Memory B cell (primary cell): ENCODE measurements around the gene C3orf38.
"Not testable (repeated sequence)": the region's sequence is repeated elsewhere in the genome, so short reads cannot be mapped to it uniquely, and the experiment has no call there.

Experiments used
- ATAC-seq: fragments of 150-1000 bp; cut with Tn5 transposase; 2 replicates; pipeline ENCODE4 v1.10.0; 2021; ENCODE audit warnings: low read depth, mild to moderate bottlenecking, moderate library complexity
- DNase-seq, 2 donors: peaks; one replicate each; pipeline ENCODE4 v3.0.0; 2022; ENCODE audit warnings: low spot score in 2 of 2
- H3K27ac Mint-ChIP-seq: one replicate; pipeline ENCODE4 v1.8.0; 2022; ENCODE audit warnings: mild to moderate bottlenecking, moderate library complexity, mixed read lengths
- H3K27me3 Mint-ChIP-seq: one replicate; pipeline ENCODE4 v1.8.0; 2022; ENCODE audit warnings: mixed read lengths
- H3K36me3 Mint-ChIP-seq: one replicate; pipeline ENCODE4 v1.8.0; 2022; ENCODE audit warnings: mild to moderate bottlenecking, mixed read lengths
- H3K4me1 Mint-ChIP-seq: one replicate; pipeline ENCODE4 v1.8.0; 2022; ENCODE audit warnings: mixed read lengths
- H3K4me3 Mint-ChIP-seq: one replicate; pipeline ENCODE4 v1.8.0; 2022; ENCODE audit warnings: mild to moderate bottlenecking, moderate library complexity, mixed read lengths
- H3K9me3 Mint-ChIP-seq: one replicate; pipeline ENCODE4 v1.8.0; 2022; ENCODE audit warnings: mixed read lengths

The C3orf38 gene

DNA sequence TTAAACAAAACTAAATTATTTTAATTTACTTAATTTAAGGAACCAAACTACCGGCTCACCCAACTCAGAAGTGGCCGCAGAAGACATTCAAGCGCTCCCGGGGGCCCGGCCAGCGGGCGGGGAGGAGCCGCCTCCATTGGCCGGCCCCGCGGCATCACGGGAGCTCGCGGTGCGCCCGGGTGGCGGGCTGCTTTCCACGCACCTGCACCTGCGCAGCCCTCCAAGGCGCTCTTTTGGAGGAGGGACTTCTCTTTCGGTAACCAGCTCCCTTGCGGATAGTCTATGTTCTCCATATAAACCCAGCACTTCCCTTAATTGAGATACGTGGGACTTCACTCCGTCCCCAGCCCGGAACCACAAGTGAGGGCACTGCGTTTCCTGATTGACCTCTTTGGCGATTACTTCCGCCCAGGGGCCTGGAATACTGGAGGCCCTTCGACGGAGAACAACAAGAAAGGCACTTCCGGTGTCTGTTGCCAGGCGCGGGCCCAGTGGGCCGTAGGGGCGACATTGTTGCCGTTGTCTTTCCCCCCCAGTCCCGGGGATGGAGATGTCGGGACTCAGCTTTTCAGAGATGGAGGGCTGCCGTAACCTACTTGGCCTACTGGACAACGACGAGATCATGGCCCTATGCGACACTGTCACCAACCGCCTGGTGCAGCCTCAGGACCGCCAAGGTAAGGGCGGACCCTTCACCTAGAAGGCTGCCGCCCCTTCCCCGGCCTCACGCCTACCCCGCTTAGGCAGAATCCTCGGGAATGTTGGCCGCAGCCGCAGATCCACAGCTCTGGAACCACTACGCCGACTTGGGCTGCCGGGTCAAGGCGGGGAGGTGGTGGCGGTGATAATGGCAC lies at the start of gene C3orf38:
Gene C3orf38 (plus strand): TSS at position 451 of the 854 bp plus-strand sequence. CDS start 94 bp downstream, at position 545.
- Mint-ChIP-seq H3K4me3 (peak within 1 kb of the TSS; percentile 98), H3K4me1 (peaks cover 13% of the 10 kb centered on the region), H3K9me3 (no peaks in the 10 kb centered on the region)

DNA sequence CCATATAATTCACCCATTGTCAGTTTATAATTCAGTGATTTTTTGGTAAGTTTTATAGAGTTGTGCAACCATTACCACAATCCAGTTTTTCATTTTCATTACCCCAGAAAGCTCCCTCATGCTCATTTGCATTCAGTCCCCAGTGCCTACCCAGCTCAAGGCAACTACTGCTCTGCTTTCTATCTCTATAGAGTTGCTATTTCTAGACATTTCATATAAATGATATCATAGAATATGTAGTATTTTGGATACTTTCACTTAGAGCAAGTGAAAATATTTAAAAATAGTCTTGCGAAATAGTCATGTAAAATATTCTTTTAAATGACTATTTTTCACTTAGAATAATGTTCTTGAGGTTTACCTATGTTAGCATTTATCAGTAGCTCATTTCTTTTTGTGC lies 48.6 kb upstream of the C3orf38 start:
- Mint-ChIP-seq H3K36me3 (peaks cover 24% of the 10 kb centered on the region), H3K27ac (no peak overlapping the region), H3K27me3 (no peaks in the 10 kb centered on the region), H3K4me3 (no peak overlapping the region), H3K9me3 (peaks cover 3% of the 10 kb centered on the region), H3K4me1 (peaks cover 6% of the 10 kb centered on the region)
- ATAC-seq (no peak), DNase-seq (no peak)

More for the DNA sequence above, at the start of gene C3orf38:
- DNase-seq (peak; percentile 74 to 75), ATAC-seq (peak; percentile 87)
- H3K36me3 Mint-ChIP-seq = peaks cover 3% of the 10 kb centered on the region
- H3K27ac Mint-ChIP-seq = peak within 1 kb of the TSS; percentile 97
- no peaks in the 10 kb centered on the region for H3K27me3 Mint-ChIP-seq

DNA sequence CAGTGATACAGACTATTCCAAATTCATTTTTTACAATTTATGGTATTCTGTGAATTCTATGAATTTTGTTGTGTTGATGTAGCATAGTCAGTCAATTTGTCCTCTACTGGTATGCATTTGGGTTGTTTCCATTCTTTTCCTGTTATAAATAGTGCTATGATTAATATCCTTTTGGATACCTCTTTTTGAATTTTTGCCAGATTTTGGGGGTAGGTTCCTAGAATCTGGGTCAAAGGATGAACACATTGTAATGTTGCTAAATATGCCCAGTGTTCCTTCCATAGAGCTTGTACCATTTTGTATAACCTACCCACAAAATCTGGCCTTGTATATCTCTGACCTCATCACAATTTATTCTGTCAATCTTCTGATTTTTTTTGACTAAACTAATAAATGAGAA lies 44.4 kb upstream of the C3orf38 start:
- ATAC-seq = no peak
- no peak for DNase-seq
- Mint-ChIP-seq H3K27me3 (no peaks in the 10 kb centered on the region), H3K4me3 (no peak overlapping the region), H3K9me3 (no peaks in the 10 kb centered on the region), H3K36me3 (peaks cover 16% of the 10 kb centered on the region), H3K4me1 (peaks cover 7% of the 10 kb centered on the region), H3K27ac (peak overlapping the region; percentile 38)

DNA sequence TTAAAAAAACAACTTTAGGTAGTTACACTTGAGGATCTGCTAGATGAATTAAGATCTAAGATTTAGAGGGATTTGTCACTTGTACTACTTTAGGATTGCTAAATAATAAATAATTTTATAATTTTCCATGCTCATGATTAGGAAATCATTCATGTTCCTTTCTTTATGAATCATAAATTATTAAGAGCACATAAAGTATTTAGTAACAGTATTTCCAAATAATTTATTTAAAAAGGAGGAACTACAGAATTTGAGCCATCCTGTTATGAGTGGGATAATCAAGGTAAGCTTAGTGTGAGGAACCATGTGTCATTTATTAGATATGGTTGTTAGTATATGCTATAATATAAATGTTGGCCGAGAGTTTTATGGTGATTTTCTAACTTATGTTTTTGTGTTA lies 37.5 kb upstream of the C3orf38 start:
- peaks cover 7% of the 10 kb centered on the region for H3K4me1 Mint-ChIP-seq
- ATAC-seq (no peak), DNase-seq (no peak)
- H3K36me3 Mint-ChIP-seq = peaks cover 13% of the 10 kb centered on the region
- H3K9me3 Mint-ChIP-seq = no peaks in the 10 kb centered on the region
- H3K4me3 Mint-ChIP-seq = no peak overlapping the region
- H3K27ac Mint-ChIP-seq = no peak overlapping the region
- H3K27me3 Mint-ChIP-seq = no peaks in the 10 kb centered on the region

DNA sequence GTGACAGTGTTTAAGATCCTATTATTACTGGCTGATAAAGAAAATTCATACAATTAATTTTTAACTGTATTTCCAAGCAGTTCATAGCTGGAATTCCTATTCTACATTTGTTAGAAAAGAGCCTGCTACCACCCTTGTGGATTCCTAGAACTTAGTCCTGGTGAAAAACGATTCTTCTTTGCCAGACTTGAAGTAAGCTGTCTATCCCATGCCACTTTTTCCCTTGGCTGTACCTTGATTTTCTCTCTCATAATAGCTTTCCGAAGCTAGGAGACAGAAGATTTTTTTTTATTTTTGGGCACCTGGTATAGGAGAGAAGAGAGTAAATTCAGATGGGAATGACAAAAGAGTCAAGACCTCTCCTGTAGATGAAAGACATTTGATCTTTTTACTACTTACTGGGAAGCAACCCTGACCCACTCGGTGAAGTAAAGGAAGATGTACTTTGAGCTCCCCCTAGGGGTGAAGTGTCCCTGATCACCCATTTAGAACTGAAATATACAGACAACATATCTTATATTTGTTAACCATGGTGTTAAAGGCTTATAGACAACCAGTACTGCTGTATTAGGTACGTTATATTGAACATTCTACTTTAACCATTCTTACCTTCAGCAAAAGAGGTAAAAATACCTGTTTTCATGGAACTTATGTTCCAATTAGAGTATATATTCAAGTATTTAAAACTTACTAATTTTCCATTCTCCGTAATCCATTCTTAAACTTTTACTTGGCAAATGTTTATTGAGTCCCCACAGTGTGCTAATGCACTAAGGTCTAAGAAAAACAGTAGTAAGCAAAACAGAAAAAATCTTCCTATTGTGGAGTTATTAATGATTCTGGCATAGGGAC lies 36.2 kb upstream of the C3orf38 start:
- ATAC-seq (peak; percentile 89), DNase-seq (peak; percentile 38 to 53)
- Mint-ChIP-seq H3K27ac (no peak overlapping the region), H3K4me1 (peaks cover 7% of the 10 kb centered on the region), H3K27me3 (no peaks in the 10 kb centered on the region), H3K4me3 (no peak overlapping the region), H3K9me3 (no peaks in the 10 kb centered on the region), H3K36me3 (peaks cover 18% of the 10 kb centered on the region)

DNA sequence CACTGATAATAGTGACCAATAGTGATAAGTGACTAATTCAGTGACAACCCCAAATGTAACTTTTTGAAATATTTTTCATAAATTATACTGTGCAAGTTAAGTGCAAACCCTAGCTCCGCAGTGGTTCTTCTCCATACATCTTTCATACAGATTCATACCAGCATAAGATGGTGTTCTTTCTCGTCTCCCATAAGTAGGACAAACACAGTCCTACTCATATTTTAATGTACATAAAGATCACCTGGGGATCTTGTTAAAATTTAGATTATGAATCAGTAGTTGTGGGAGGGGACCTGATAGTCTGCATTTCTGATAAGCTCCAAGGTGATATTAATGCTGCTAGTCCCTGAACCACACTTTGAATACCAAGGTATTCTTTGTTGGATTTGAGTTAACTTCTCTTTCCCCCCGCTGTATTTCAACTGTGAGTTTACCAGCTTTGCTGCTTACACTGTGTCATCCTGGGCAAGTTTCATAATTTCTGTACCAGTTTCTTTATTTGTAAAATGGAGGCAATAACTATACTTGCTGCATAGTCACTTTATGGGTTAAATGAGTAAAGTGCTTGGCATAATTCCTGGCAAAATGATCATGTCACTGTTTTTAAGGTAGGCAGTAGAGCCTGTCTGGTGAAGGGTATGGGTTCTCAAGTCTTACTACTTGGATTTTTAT lies 34.7 kb upstream of the C3orf38 start:
- H3K4me3 Mint-ChIP-seq = no peak overlapping the region
- peaks cover 4% of the 10 kb centered on the region for H3K4me1 Mint-ChIP-seq
- DNase-seq (no peak), ATAC-seq (no peak)
- peaks cover 15% of the 10 kb centered on the region for H3K36me3 Mint-ChIP-seq
- H3K27me3 Mint-ChIP-seq = no peaks in the 10 kb centered on the region
- H3K27ac Mint-ChIP-seq = no peak overlapping the region
- no peaks in the 10 kb centered on the region for H3K9me3 Mint-ChIP-seq

DNA sequence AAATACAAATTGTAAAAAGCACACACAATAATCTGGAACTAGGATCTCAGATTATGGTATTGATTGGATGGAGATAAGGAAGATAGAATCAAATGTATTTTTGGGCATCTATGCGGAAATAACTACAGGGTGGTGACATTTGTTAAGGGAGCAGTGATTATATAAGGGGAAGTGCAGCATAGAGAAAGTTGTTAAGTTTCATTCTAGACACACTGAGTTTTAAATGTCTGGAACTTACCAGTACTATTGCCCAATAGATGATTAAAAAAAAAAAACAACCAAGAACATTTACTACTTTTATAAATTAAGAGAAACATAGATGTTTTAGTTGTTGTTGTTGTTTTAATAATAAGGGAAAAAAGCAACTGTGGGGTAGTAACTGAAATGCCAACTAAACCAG lies 32.1 kb upstream of the C3orf38 start:
- Mint-ChIP-seq H3K27me3 (no peaks in the 10 kb centered on the region), H3K36me3 (peaks cover 23% of the 10 kb centered on the region), H3K9me3 (no peaks in the 10 kb centered on the region), H3K27ac (peak overlapping the region; percentile 33), H3K4me3 (no peak overlapping the region), H3K4me1 (peaks cover 7% of the 10 kb centered on the region)
- no peak for ATAC-seq
- DNase-seq = no peak

DNA sequence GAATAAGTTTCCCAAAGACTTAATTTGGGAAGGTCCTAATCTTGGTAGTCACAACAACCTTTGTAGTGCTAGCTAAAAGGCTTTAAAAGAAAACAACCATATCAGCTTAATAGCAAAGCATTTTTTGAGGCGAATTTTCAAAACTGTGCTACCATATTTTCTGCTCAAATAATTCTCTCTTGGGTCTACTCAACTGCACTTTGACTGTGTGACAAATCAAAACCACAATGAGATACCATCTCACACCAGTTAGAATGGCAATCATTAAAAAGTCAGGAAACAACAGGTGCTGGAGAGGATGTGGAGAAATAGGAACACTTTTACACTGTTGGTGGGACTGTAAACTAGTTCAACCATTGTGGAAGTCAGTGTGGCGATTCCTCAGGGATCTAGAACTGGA lies 31.2 kb upstream of the C3orf38 start:
- not testable (repeated sequence) for H3K27me3 Mint-ChIP-seq, H3K27ac Mint-ChIP-seq, H3K4me1 Mint-ChIP-seq, H3K4me3 Mint-ChIP-seq, ATAC-seq, DNase-seq, H3K9me3 Mint-ChIP-seq
- peaks cover 23% of the 10 kb centered on the region for H3K36me3 Mint-ChIP-seq

DNA sequence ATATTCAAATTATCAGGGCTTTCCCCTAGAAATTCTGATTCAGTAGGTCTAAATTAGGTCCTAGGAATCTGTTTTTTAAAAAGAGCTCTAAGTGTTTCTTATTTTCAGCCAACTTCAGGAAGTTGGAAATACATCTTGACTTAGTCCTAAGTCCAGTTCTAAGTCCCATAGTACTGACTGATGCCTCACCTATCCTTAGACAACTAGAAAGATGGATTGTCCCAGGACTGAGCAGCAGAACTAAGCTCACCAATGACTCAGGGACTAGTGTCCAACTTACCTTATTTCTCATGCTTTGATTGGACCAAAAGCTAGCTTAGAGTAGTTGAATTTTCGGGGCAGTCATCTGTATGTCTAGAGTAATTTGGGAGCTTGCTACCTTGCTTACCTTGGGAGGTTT lies 26.2 kb upstream of the C3orf38 start:
- Mint-ChIP-seq H3K27ac (no peak overlapping the region), H3K9me3 (no peaks in the 10 kb centered on the region), H3K27me3 (no peaks in the 10 kb centered on the region), H3K36me3 (peaks cover 11% of the 10 kb centered on the region), H3K4me3 (no peak overlapping the region), H3K4me1 (peaks cover 6% of the 10 kb centered on the region)
- ATAC-seq = no peak
- no peak for DNase-seq

DNA sequence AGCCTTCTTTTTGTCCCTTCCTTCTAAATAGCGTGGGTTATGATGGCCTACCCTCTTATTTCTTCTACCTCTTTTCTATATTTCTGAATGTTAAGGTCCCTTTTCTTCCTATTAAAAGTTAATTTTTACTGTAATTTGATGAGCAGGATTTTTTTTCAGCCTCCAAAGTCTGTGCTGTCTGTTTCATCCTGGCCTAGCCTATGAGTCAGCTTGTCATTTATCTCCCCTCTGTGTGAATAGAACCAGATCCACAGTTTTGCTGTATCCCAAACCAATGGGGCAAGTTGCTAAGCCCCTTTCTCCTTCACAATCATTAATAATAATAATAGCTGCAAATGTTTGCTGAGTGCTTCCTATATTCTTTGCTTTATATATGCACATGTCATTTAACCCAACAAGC lies 18.1 kb upstream of the C3orf38 start:
- H3K36me3 Mint-ChIP-seq = peaks cover 22% of the 10 kb centered on the region
- DNase-seq (no peak), ATAC-seq (no peak)
- no peak overlapping the region for H3K4me3 Mint-ChIP-seq
- H3K27me3 Mint-ChIP-seq = no peaks in the 10 kb centered on the region
- no peaks in the 10 kb centered on the region for H3K9me3 Mint-ChIP-seq
- H3K27ac Mint-ChIP-seq = peak overlapping the region; percentile 53
- peaks cover 3% of the 10 kb centered on the region for H3K4me1 Mint-ChIP-seq

DNA sequence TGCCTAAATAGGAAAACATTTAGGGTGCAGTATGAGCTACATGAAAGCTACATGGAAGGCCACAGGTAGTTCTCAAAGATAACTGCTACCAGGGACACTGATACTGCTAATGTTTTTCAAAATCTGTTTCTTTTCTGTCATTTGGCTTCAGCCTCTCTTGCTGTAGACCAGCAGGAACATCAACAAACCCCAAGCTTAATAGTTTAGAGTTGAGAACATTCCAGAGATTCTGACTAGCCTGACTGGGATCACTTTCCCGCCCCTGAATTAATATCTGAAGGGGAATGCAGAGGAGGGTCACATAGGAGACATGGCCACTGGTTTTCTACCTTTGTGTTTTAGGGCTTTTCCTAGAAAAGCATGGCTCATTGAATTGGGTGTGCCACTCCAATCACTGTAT lies 16.9 kb upstream of the C3orf38 start:
- Mint-ChIP-seq H3K27me3 (no peaks in the 10 kb centered on the region), H3K9me3 (no peaks in the 10 kb centered on the region), H3K36me3 (peaks cover 19% of the 10 kb centered on the region), H3K4me1 (no peaks in the 10 kb centered on the region), H3K27ac (no peak overlapping the region), H3K4me3 (no peak overlapping the region)
- DNase-seq = no peak
- ATAC-seq = no peak

DNA sequence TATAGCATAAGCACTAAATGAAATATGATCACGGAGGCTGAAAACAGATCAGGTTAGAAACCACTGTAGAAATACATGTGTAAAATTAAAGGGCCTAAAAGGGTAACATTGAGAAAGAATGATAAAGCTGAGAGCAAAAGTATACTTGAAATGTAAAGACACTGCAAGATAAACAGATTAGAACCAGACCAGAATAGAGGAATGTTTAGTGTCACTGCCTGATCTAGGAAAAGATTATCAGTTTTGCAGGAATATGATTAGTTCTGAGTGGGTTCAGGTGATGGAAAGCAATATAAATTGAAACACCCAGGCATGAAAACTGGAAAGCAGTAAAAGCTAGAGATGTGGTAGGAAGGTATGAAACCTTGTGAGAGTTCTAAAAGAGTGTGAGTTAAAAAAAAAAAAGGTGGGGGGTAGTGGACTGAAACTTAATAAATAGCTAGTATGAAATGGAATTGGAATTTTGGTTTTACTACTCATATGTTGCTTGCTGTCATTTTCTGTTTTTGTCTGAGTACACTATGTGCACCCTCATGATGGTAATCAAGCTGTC lies 16.0 kb upstream of the C3orf38 start:
- Mint-ChIP-seq H3K27me3 (no peaks in the 10 kb centered on the region), H3K4me3 (no peak overlapping the region), H3K27ac (no peak overlapping the region), H3K36me3 (peaks cover 19% of the 10 kb centered on the region), H3K9me3 (no peaks in the 10 kb centered on the region), H3K4me1 (no peaks in the 10 kb centered on the region)
- ATAC-seq (no peak), DNase-seq (no peak)

DNA sequence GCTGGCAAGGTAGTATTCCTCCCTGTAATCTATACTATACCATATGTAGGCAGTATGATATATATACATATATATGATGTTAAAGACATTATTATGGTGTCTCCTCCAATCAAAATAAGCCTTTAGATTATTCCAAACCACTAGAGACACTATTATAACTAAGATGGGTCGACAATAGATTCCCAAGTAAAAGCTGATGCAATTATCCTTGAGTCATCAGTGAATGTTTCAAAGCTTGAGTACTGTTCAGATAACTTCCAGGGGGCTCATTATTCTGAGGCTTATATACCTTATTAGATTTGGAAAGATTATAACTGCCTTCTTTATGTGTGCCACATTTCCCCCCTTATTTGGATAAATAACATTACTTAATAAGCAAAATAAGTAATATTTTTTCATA lies 11.9 kb upstream of the C3orf38 start:
- no peak for DNase-seq
- no peaks in the 10 kb centered on the region for H3K4me1 Mint-ChIP-seq
- no peak overlapping the region for H3K4me3 Mint-ChIP-seq
- ATAC-seq = no peak
- H3K27me3 Mint-ChIP-seq = no peaks in the 10 kb centered on the region
- H3K27ac Mint-ChIP-seq = no peak overlapping the region
- H3K9me3 Mint-ChIP-seq = no peaks in the 10 kb centered on the region
- peaks cover 24% of the 10 kb centered on the region for H3K36me3 Mint-ChIP-seq
